ENCODE results near the gene LY86.

Gene LY86

GRCh38 chr6:6650839-6651238 is 62.3 kb downstream of the LY86 start:
- no peaks in the 10 kb centered on the region for H3K36me3 ChIP-seq (replicated peaks)
- no peaks in the 10 kb centered on the region for H3K4me1 ChIP-seq
- no peak overlapping the region for H3K4me3 ChIP-seq
- no peak for DNase-seq (ENCODE audit: low spot score in 2 of 2)
- no peaks in the 10 kb centered on the region for H3K27me3 ChIP-seq (ENCODE audit: low read depth)
- in situ Hi-C loops (cut with MboI; ENCODE audit: low sequenced_read_pairs), result no loop called here
- no peaks in the 10 kb centered on the region for H3K9me3 ChIP-seq

DNA sequence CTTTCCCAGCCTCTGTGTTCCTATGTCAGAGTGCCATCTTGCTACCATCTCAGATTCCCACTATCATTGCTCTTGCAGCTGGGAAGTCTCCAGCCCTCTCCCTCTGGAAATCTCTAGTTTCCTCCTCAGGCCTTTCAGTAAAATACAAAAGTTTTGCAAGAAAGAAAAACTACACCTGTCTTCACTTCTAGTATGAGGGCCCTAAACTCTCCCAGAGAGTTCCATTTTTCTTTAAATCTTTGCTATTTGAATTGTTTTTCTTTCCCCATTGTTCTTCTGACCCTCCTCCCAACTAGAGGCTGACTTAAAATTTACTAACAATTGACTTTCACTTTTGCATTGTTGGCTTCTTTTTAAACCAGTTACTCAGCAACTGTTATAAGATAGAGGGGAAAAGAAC is 62.8 kb downstream of the LY86 start:
- no peak overlapping the region for H3K4me3 ChIP-seq
- no peaks in the 10 kb centered on the region for H3K36me3 ChIP-seq (replicated peaks)
- no peak for DNase-seq (ENCODE audit: low spot score in 2 of 2)
- in situ Hi-C loops (cut with MboI; ENCODE audit: low sequenced_read_pairs), result no loop called here
- no peaks in the 10 kb centered on the region for H3K4me1 ChIP-seq
- no peaks in the 10 kb centered on the region for H3K27me3 ChIP-seq (ENCODE audit: low read depth)
- no peaks in the 10 kb centered on the region for H3K9me3 ChIP-seq

- DNase-seq (ENCODE audit: low spot score in 2 of 2), result no peak
- Histone ChIP-seq H3K4me1 (no peaks in the 10 kb centered on the region), H3K36me3 (replicated peaks) (no peaks in the 10 kb centered on the region), H3K9me3 (no peaks in the 10 kb centered on the region), H3K4me3 (no peak overlapping the region), H3K27me3 (ENCODE audit: low read depth) (no peaks in the 10 kb centered on the region)
- in situ Hi-C loops (cut with MboI; ENCODE audit: low sequenced_read_pairs), result no loop called here
Observed at GRCh38 chr6:6652932-6653331, 64.4 kb downstream of the LY86 start.

DNA sequence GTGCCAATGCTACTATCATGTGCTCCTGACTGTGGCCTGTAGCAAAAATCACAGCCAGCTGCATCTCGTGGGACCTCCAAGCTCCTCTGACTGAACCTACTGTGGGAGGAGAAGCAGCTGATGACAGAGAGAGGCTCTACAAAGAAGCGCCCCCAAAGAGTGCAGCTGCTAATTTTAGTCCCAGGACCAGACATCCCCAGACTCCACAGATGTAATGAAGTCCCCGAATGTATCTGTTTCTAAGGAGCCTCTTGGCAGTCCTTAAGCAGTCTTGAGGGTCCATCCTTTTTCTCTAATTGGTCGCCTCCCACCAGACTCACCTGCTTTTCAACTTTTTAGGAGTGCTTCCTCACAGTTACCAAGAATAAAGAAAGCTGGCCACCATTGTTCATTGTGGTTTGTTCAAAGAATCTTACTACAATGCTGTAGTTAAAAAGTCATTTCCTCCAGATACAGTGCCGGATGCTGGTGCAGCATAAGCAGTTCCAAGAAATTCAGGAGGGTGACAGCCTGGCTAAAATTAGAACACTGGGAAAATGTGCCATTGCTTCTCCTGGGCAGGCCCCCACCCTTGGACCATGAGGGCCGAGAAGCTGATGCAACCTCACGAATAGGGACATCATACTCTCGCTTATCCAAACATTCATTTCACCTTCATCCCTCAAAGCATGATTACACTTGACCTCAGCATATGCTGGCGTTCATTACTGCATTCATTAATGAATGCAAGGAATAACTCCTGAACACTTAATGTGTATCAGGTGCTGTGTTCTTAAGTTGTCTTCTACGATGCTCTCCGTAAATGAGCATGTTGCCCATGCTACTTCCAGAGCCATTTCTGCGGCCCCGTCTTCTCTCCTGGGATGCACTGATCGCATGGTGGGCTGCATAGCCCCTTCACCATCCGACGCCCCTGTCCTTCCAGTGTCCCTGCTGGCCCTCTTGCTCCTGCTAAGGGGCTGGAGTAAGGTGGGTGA is 66.4 kb downstream of the LY86 start:
- Histone ChIP-seq H3K9me3 (no peaks in the 10 kb centered on the region), H3K36me3 (replicated peaks) (no peaks in the 10 kb centered on the region), H3K4me1 (no peaks in the 10 kb centered on the region), H3K4me3 (no peak overlapping the region), H3K27me3 (ENCODE audit: low read depth) (no peaks in the 10 kb centered on the region)
- no peak for DNase-seq (ENCODE audit: low spot score in 2 of 2)
- in situ Hi-C loops (cut with MboI; ENCODE audit: low sequenced_read_pairs), result no loop called here

GRCh38 chr6:6655805-6656251 is 67.3 kb downstream of the LY86 start:
- H3K4me3 ChIP-seq, result no peak overlapping the region
- no peaks in the 10 kb centered on the region for H3K36me3 ChIP-seq (replicated peaks)
- H3K9me3 ChIP-seq, result no peaks in the 10 kb centered on the region
- no peaks in the 10 kb centered on the region for H3K4me1 ChIP-seq
- no peaks in the 10 kb centered on the region for H3K27me3 ChIP-seq (ENCODE audit: low read depth)
- no peak for DNase-seq (ENCODE audit: low spot score in 2 of 2)
- in situ Hi-C loops (cut with MboI; ENCODE audit: low sequenced_read_pairs), result no loop called here

DNA sequence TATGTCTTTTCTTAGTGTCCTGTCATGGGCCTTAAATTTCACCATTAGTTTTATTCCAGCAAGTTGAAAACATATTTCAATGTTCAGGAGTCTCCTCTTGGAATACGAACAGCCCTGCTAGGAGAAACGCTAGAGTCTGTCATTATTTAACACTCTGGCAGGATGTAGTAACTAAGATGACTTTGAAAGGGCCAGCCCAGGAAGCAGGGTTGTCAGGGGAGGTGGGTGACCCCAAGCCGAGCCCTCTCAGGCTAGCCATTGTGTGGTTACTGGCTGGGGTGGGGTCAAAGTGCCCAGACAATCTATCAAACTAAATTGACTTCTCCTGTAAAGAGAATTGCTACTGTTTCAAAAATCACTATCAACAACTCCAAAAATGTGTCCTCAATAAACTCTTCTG is 67.8 kb downstream of the LY86 start:
- H3K4me1 ChIP-seq, result no peaks in the 10 kb centered on the region
- no peaks in the 10 kb centered on the region for H3K36me3 ChIP-seq (replicated peaks)
- no peaks in the 10 kb centered on the region for H3K9me3 ChIP-seq
- no peaks in the 10 kb centered on the region for H3K27me3 ChIP-seq (ENCODE audit: low read depth)
- no peak for DNase-seq (ENCODE audit: low spot score in 2 of 2)
- in situ Hi-C loops (cut with MboI; ENCODE audit: low sequenced_read_pairs), result no loop called here
- no peak overlapping the region for H3K4me3 ChIP-seq

DNA sequence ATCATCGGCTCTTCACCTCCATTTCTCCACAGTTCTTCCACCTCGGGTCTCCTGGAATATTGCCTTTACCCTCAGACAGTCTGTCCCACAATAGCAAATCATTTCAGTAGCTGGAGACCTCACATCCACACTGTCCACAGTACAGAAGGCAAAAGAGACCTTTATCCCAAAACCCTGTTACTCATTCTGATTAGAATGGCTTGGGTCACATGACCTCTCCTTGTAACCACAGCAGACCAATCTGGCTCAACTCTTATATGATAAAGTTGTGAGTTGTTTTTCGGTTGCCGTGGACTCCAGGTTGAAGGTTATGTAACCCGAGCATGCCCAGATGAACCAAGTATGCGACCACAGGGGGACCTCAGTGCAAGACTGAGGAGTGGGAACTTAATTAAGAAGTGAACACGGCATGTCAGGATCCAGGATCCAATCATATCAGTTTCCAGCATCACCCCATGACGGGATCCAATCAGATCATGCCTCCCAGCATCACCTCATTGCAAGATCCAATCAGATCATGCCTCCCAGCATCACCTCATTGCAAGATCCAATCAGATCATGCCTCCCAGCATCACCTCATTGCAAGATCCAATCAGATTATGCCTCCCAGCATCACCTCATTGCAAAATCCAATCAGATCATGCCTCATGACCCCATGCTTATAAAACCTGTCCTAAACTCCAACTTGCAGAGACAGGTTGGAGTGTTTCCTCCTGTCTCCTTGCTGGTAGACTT is 68.7 kb downstream of the LY86 start:
- Histone ChIP-seq H3K36me3 (replicated peaks) (no peaks in the 10 kb centered on the region), H3K4me1 (no peaks in the 10 kb centered on the region), H3K9me3 (no peaks in the 10 kb centered on the region), H3K27me3 (ENCODE audit: low read depth) (no peaks in the 10 kb centered on the region; the same call in 1 of the 2 replicates), H3K4me3 (no peak overlapping the region)
- in situ Hi-C loops (cut with MboI; ENCODE audit: low sequenced_read_pairs), result no loop called here
- no peak for DNase-seq (ENCODE audit: low spot score in 2 of 2)

DNA sequence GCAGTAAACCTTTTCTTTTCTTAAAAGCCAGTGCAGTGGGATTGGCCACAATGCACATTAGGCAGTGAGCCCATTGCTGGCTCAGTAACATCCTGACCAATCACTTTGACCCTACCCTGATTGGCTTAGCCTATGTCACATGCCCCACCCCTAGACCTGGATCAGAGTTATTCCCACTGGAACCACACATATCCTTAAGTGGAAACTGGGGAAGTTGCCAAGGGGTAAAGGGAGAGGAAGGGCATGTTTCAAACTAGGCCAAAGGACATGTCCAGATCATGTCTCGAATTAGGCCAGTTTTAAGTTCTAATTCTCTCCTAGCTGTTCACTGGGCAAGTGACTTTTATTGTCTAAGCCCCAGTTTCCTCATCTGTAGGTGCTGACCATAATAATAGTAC is 69.3 kb downstream of the LY86 start:
- Histone ChIP-seq H3K4me1 (no peaks in the 10 kb centered on the region), H3K36me3 (replicated peaks) (no peaks in the 10 kb centered on the region), H3K9me3 (no peaks in the 10 kb centered on the region), H3K27me3 (ENCODE audit: low read depth) (no peaks in the 10 kb centered on the region; the same call in 1 of the 2 replicates), H3K4me3 (no peak overlapping the region)
- in situ Hi-C loops (cut with MboI; ENCODE audit: low sequenced_read_pairs), result no loop called here
- DNase-seq (ENCODE audit: low spot score in 2 of 2), result no peak

- no peaks in the 10 kb centered on the region for H3K9me3 ChIP-seq
- no peaks in the 10 kb centered on the region for H3K4me1 ChIP-seq
- DNase-seq (ENCODE audit: low spot score in 2 of 2), result no peak
- H3K36me3 ChIP-seq (replicated peaks), result no peaks in the 10 kb centered on the region
- H3K27me3 ChIP-seq (ENCODE audit: low read depth), result no peaks in the 10 kb centered on the region; the same call in 1 of the 2 replicates
- in situ Hi-C loops (cut with MboI; ENCODE audit: low sequenced_read_pairs), result no loop called here
- no peak overlapping the region for H3K4me3 ChIP-seq
Observed at GRCh38 chr6:6659600-6660327, 71.2 kb downstream of the LY86 start.

- H3K36me3 ChIP-seq (replicated peaks), result no peaks in the 10 kb centered on the region
- no peak for DNase-seq (ENCODE audit: low spot score in 2 of 2)
- no peak overlapping the region for H3K4me3 ChIP-seq
- in situ Hi-C loops (cut with MboI; ENCODE audit: low sequenced_read_pairs), result no loop called here
- H3K27me3 ChIP-seq (ENCODE audit: low read depth), result no peaks in the 10 kb centered on the region; the same call in 1 of the 2 replicates
- H3K4me1 ChIP-seq, result no peaks in the 10 kb centered on the region
- no peaks in the 10 kb centered on the region for H3K9me3 ChIP-seq
Observed at GRCh38 chr6:6660339-6661045, 72.0 kb downstream of the LY86 start.

DNA sequence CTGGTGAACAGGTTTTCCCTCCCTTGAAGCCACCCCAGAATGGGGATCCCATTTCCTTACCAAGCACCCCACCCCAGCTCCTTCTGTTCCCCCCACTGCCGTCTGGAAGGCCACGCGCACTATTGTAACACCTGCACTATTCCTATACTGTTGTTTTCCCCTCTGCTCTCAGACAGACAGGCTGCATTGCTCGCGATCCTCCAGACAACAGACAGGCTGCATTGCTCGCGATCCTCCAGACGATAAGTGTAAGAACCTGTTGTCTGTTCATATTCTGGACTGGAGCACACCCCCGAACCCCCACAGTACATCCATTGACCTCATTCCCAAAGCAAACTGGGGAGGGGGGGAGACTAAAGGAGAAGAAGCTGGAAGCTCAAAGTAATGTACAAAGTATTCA is 72.7 kb downstream of the LY86 start:
- H3K36me3 ChIP-seq (replicated peaks), result no peaks in the 10 kb centered on the region
- DNase-seq (ENCODE audit: low spot score in 2 of 2), result no peak
- H3K9me3 ChIP-seq, result no peaks in the 10 kb centered on the region
- H3K4me3 ChIP-seq, result no peak overlapping the region
- in situ Hi-C loops (cut with MboI; ENCODE audit: low sequenced_read_pairs), result no loop called here
- H3K27me3 ChIP-seq (ENCODE audit: low read depth), result no peaks in the 10 kb centered on the region; the same call in 1 of the 2 replicates
- H3K4me1 ChIP-seq, result no peaks in the 10 kb centered on the region

- Histone ChIP-seq H3K4me1 (no peaks in the 10 kb centered on the region), H3K4me3 (no peak overlapping the region), H3K27me3 (ENCODE audit: low read depth) (no peaks in the 10 kb centered on the region; the same call in 1 of the 2 replicates), H3K9me3 (no peaks in the 10 kb centered on the region), H3K36me3 (replicated peaks) (no peaks in the 10 kb centered on the region)
- DNase-seq (ENCODE audit: low spot score in 2 of 2), result no peak
- in situ Hi-C loops (cut with MboI; ENCODE audit: low sequenced_read_pairs), result no loop called here
Observed at GRCh38 chr6:6661684-6662083, 73.2 kb downstream of the LY86 start.

GRCh38 chr6:6663421-6664135 is 75.1 kb downstream of the LY86 start:
- Histone ChIP-seq H3K4me3 (no peak overlapping the region), H3K27me3 (ENCODE audit: low read depth) (no peaks in the 10 kb centered on the region; the same call in 1 of the 2 replicates), H3K9me3 (no peaks in the 10 kb centered on the region), H3K36me3 (replicated peaks) (no peaks in the 10 kb centered on the region), H3K4me1 (no peaks in the 10 kb centered on the region)
- in situ Hi-C loops (cut with MboI; ENCODE audit: low sequenced_read_pairs), result no loop called here
- DNase-seq (ENCODE audit: low spot score in 2 of 2), result no peak
